ENCODE results near the gene IFT52.
"Not testable (repeated sequence)": the region's sequence is repeated elsewhere in the genome, so short reads cannot be mapped to it uniquely, and the experiment has no call there.

Gene IFT52

DNA sequence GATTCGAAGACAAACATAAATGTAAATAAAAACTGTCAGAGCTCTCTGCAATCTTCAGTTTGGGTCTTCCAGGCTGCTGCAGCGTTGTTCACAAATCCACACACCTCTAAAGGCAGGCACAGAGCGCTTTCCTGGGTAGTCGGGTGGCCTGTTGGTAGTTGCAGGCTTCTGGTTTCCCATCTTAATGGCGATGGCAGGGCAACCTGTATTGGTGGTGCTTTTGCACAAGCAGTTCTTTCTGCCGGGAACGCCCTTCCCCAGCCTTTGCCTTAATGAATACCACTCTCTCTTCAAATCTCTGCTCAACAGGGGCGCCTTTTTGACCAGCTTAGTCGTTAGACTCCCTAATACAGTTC, 723 bp upstream of the IFT52 start:
- Histone ChIP-seq H3K4me1 (ENCODE audit: insufficient read depth, low read length) (no peaks in the 10 kb centered on the region), H3K4me3 (ENCODE audit: low read length) (peak overlapping the region; percentile 91), H3K27ac (ENCODE audit: low read length) (peak overlapping the region; percentile 77), H3K9ac (ENCODE audit: low read depth, low read length) (peak overlapping the region; percentile 90; the same call in 1 of the 2 replicates), H3K9me3 (ENCODE audit: insufficient read depth, low read depth, low read length) (no peaks in the 10 kb centered on the region), H3K27me3 (ENCODE audit: insufficient read depth, low read length) (no peaks in the 10 kb centered on the region), H3K36me3 (ENCODE audit: insufficient read depth, low read depth, low read length) (peaks cover 9% of the 10 kb centered on the region; the same call in 1 of the 2 replicates)

GRCh38 chr20:43601960-43602359, 11.2 kb downstream of the IFT52 start:
- not testable (repeated sequence) for H3K27ac ChIP-seq (ENCODE audit: low read length); H3K4me1 ChIP-seq (ENCODE audit: insufficient read depth, low read length); H3K4me3 ChIP-seq (ENCODE audit: low read length); H3K9me3 ChIP-seq (ENCODE audit: insufficient read depth, low read depth, low read length); H3K27me3 ChIP-seq (ENCODE audit: insufficient read depth, low read length); H3K9ac ChIP-seq (ENCODE audit: low read depth, low read length)
- peaks cover 56% of the 10 kb centered on the region for H3K36me3 ChIP-seq (ENCODE audit: insufficient read depth, low read depth, low read length)

- H3K36me3 ChIP-seq (ENCODE audit: insufficient read depth, low read depth, low read length), result peaks cover 47% of the 10 kb centered on the region
- H3K4me3 ChIP-seq (ENCODE audit: low read length), result no peak overlapping the region
- H3K27me3 ChIP-seq (ENCODE audit: insufficient read depth, low read length), result no peaks in the 10 kb centered on the region
- H3K9ac ChIP-seq (ENCODE audit: low read depth, low read length), result no peak overlapping the region
- no peak overlapping the region for H3K27ac ChIP-seq (ENCODE audit: low read length)
- no peaks in the 10 kb centered on the region for H3K4me1 ChIP-seq (ENCODE audit: insufficient read depth, low read length)
- no peaks in the 10 kb centered on the region for H3K9me3 ChIP-seq (ENCODE audit: insufficient read depth, low read depth, low read length)
These were observed 12.4 kb downstream of the IFT52 start for GRCh38 chr20:43603124-43603523.

GRCh38 chr20:43605715-43606114, 15.0 kb downstream of the IFT52 start:
- no peak overlapping the region for H3K4me3 ChIP-seq (ENCODE audit: low read length)
- no peaks in the 10 kb centered on the region for H3K4me1 ChIP-seq (ENCODE audit: insufficient read depth, low read length)
- H3K36me3 ChIP-seq (ENCODE audit: insufficient read depth, low read depth, low read length), result peaks cover 35% of the 10 kb centered on the region
- no peaks in the 10 kb centered on the region for H3K27me3 ChIP-seq (ENCODE audit: insufficient read depth, low read length)
- no peak overlapping the region for H3K9ac ChIP-seq (ENCODE audit: low read depth, low read length)
- H3K9me3 ChIP-seq (ENCODE audit: insufficient read depth, low read depth, low read length), result no peaks in the 10 kb centered on the region
- no peak overlapping the region for H3K27ac ChIP-seq (ENCODE audit: low read length)

- H3K9ac ChIP-seq (ENCODE audit: low read depth, low read length); H3K27me3 ChIP-seq (ENCODE audit: insufficient read depth, low read length); H3K9me3 ChIP-seq (ENCODE audit: insufficient read depth, low read depth, low read length); H3K4me3 ChIP-seq (ENCODE audit: low read length); H3K4me1 ChIP-seq (ENCODE audit: insufficient read depth, low read length); H3K27ac ChIP-seq (ENCODE audit: low read length): not testable (repeated sequence)
- H3K36me3 ChIP-seq (ENCODE audit: insufficient read depth, low read depth, low read length), result peaks cover 35% of the 10 kb centered on the region
These were observed 16.5 kb downstream of the IFT52 start for GRCh38 chr20:43607278-43607677.

DNA sequence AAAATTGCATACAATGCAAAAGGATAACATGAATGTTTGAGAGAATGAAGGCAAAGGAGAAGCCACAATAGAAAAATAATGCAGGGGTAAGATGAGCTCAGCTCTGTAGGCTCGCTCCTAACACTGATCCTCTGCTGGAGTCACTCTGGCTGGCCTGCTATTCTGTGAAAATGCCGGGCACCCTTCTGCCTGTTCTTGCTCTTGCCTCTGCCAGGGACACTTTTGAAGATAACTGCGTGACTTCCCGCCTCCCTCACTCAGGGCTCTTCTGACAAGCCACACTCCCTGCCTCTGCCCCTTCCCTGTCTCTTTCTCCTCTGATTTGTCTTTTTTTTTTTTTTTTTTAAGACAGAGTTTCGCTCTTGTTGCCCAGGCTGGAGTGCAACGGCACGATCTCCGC, 40.9 kb downstream of the IFT52 start:
- no peak overlapping the region for H3K4me3 ChIP-seq (ENCODE audit: low read length)
- H3K27me3 ChIP-seq (ENCODE audit: insufficient read depth, low read length), result no peaks in the 10 kb centered on the region
- no peak overlapping the region for H3K27ac ChIP-seq (ENCODE audit: low read length)
- H3K4me1 ChIP-seq (ENCODE audit: insufficient read depth, low read length), result no peaks in the 10 kb centered on the region
- no peaks in the 10 kb centered on the region for H3K9me3 ChIP-seq (ENCODE audit: insufficient read depth, low read depth, low read length)
- H3K9ac ChIP-seq (ENCODE audit: low read depth, low read length), result no peak overlapping the region
- peaks cover 56% of the 10 kb centered on the region for H3K36me3 ChIP-seq (ENCODE audit: insufficient read depth, low read depth, low read length)

GRCh38 chr20:43636429-43636828, 45.7 kb downstream of the IFT52 start:
- Histone ChIP-seq H3K36me3 (ENCODE audit: insufficient read depth, low read depth, low read length) (peaks cover 59% of the 10 kb centered on the region), H3K4me3 (ENCODE audit: low read length) (no peak overlapping the region), H3K9ac (ENCODE audit: low read depth, low read length) (no peak overlapping the region), H3K27ac (ENCODE audit: low read length) (no peak overlapping the region), H3K9me3 (ENCODE audit: insufficient read depth, low read depth, low read length) (no peaks in the 10 kb centered on the region), H3K27me3 (ENCODE audit: insufficient read depth, low read length) (no peaks in the 10 kb centered on the region), H3K4me1 (ENCODE audit: insufficient read depth, low read length) (no peaks in the 10 kb centered on the region)

DNA sequence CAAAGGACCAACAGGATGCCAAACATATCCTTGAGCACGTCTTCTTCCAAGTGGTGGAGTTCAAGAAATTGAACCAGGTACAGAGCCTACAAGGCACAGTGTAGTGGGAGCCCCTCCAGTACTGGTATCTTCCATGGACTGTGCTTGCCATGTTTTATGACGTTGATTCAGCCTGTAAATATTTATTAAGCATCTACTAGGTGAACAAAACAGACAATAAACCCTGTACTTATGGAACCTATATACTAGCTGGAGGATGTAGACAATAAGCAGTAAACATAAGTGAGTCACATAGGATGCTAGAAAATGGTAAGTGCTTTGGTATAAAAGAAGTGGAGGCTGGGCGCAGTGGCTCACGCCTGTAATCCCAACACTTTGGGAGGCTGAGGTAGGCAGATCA, 51.8 kb downstream of the IFT52 start:
- Histone ChIP-seq H3K27me3 (ENCODE audit: insufficient read depth, low read length) (no peaks in the 10 kb centered on the region), H3K36me3 (ENCODE audit: insufficient read depth, low read depth, low read length) (peaks cover 39% of the 10 kb centered on the region), H3K9ac (ENCODE audit: low read depth, low read length) (no peak overlapping the region), H3K4me3 (ENCODE audit: low read length) (no peak overlapping the region), H3K27ac (ENCODE audit: low read length) (no peak overlapping the region), H3K9me3 (ENCODE audit: insufficient read depth, low read depth, low read length) (no peaks in the 10 kb centered on the region), H3K4me1 (ENCODE audit: insufficient read depth, low read length) (no peaks in the 10 kb centered on the region)

DNA sequence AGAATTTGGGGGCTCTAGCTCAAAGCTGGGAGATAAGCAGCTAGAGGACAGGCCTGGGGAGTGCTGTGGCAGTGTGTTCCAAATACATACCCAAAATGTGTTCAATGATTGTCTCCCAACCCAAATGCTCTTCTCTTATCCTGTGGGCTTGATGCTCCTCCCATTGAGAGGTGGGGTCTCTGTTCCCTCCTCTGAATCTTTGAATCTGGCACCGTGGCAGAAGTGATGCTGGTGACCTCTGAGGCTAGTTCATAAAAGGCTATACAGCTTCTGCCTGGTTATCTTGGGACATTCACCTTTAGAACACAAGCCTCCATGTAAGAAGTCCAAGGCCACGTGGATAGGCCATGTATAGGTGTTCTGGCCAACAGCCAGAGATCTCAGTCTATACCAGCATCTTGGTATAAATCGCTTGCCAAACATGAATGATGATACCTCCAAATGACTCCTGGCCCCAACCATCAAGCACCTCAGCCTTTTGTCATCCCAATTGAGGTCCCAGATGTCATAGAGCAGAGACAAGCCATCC, 60.3 kb downstream of the IFT52 start:
- H3K9me3 ChIP-seq (ENCODE audit: insufficient read depth, low read depth, low read length), result no peaks in the 10 kb centered on the region
- H3K9ac ChIP-seq (ENCODE audit: low read depth, low read length), result no peak overlapping the region
- H3K4me3 ChIP-seq (ENCODE audit: low read length), result no peak overlapping the region
- H3K27me3 ChIP-seq (ENCODE audit: insufficient read depth, low read length), result no peaks in the 10 kb centered on the region
- H3K27ac ChIP-seq (ENCODE audit: low read length), result no peak overlapping the region
- H3K4me1 ChIP-seq (ENCODE audit: insufficient read depth, low read length), result no peaks in the 10 kb centered on the region
- peaks cover 11% of the 10 kb centered on the region for H3K36me3 ChIP-seq (ENCODE audit: insufficient read depth, low read depth, low read length)

- not testable (repeated sequence) for H3K9me3 ChIP-seq (ENCODE audit: insufficient read depth, low read depth, low read length); H3K4me3 ChIP-seq (ENCODE audit: low read length); H3K36me3 ChIP-seq (ENCODE audit: insufficient read depth, low read depth, low read length); H3K27ac ChIP-seq (ENCODE audit: low read length); H3K9ac ChIP-seq (ENCODE audit: low read depth, low read length); H3K4me1 ChIP-seq (ENCODE audit: insufficient read depth, low read length); H3K27me3 ChIP-seq (ENCODE audit: insufficient read depth, low read length)
These were observed 61.0 kb downstream of the IFT52 start for GRCh38 chr20:43651650-43652184.

- no peaks in the 10 kb centered on the region for H3K36me3 ChIP-seq (ENCODE audit: insufficient read depth, low read depth, low read length)
These were observed 63.2 kb downstream of the IFT52 start for GRCh38 chr20:43653966-43654365.

GRCh38 chr20:43655176-43655575, 64.4 kb downstream of the IFT52 start:
- not testable (repeated sequence) for H3K36me3 ChIP-seq (ENCODE audit: insufficient read depth, low read depth, low read length); H3K9ac ChIP-seq (ENCODE audit: low read depth, low read length); H3K27ac ChIP-seq (ENCODE audit: low read length); H3K4me1 ChIP-seq (ENCODE audit: insufficient read depth, low read length); H3K27me3 ChIP-seq (ENCODE audit: insufficient read depth, low read length); H3K9me3 ChIP-seq (ENCODE audit: insufficient read depth, low read depth, low read length); H3K4me3 ChIP-seq (ENCODE audit: low read length)

More at GRCh38 chr20:43653966-43654365, 63.2 kb downstream of the IFT52 start:
- no peak overlapping the region for H3K27ac ChIP-seq (ENCODE audit: low read length)
- H3K4me1 ChIP-seq (ENCODE audit: insufficient read depth, low read length), result no peaks in the 10 kb centered on the region
- no peak overlapping the region for H3K9ac ChIP-seq (ENCODE audit: low read depth, low read length)
- H3K9me3 ChIP-seq (ENCODE audit: insufficient read depth, low read depth, low read length), result no peaks in the 10 kb centered on the region
- H3K27me3 ChIP-seq (ENCODE audit: insufficient read depth, low read length), result no peaks in the 10 kb centered on the region
- H3K4me3 ChIP-seq (ENCODE audit: low read length), result no peak overlapping the region

Data from iPS-20b (cell line).